ENCODE data around the gene TEAD4.

Gene TEAD4

DNA sequence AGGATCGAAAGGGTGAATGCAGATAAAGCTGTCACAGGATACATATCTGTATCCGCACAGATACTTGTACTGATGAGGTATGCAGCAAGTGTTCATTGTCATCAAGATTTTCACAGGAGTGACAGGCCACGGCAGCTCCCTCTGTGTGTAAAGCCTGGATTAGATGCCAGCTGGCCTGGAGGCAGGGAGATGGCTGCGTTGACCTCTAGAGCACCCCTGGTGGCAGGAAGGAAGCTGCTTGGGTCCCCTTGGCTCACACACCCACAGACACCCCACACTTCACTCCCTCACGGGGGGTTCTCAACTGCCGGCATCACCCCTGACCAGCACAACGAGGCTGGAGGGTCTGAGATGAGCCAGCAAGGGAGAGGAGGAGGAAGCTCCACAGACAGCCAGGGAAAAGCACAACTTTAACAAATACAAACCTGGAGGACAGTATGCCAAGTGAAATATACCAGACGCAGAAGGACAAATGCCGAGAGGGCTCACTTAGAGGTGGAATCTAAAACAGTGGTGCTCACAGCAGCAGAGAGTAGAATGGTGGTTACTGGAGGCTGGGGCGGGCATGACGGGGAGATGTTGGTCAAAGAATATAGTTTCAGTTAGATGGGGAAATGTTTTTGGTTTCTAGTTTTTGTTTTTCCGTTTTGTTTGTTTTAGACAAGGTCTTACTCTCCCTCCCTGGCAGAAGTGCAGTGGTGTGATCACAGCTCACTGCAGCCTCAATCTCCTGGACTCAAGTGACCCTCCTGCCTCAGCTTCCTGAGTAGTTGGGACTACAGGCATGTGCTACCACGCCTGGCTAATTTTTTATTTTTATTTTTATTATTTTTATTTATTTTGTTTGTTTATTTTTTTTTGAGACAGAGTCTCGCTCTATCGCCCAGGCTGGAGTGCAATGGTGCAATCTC, 45.7 kb downstream of the TEAD4 start:
- DNase-seq (ENCODE audit: insufficient read length) (peak; percentile 34), FAIRE-seq (no peak)
- no peak for TF ChIP-seq POLR2AphosphoS5 (IDR thresholded peaks at IDR 0.05; ENCODE audit: low read depth, low read length)
- TF ChIP-seq POLR2A (IDR thresholded peaks at IDR 0.05; ENCODE audit: low read depth, low read length), result no peak
- TF ChIP-seq TAF1 (IDR thresholded peaks at IDR 0.05; ENCODE audit: borderline replicate concordance, low read depth, low read length), result no peak

GRCh38 chr12:3005736-3006135, 46.5 kb downstream of the TEAD4 start:
- FAIRE-seq (no peak), DNase-seq (ENCODE audit: insufficient read length) (no peak)
- TF ChIP-seq POLR2AphosphoS5 (IDR thresholded peaks at IDR 0.05; ENCODE audit: low read depth, low read length), result no peak
- no peak for TF ChIP-seq TAF1 (IDR thresholded peaks at IDR 0.05; ENCODE audit: borderline replicate concordance, low read depth, low read length)

GRCh38 chr12:3009780-3010179, 50.6 kb downstream of the TEAD4 start:
- TF ChIP-seq POLR2A (IDR thresholded peaks at IDR 0.05; ENCODE audit: low read depth, low read length), result no peak
- TF ChIP-seq TAF1 (IDR thresholded peaks at IDR 0.05; ENCODE audit: borderline replicate concordance, low read depth, low read length), result no peak
- no peak for FAIRE-seq
- peak; percentile 4 for DNase-seq (ENCODE audit: insufficient read length)

- no peak for TF ChIP-seq TAF1 (IDR thresholded peaks at IDR 0.05; ENCODE audit: borderline replicate concordance, low read depth, low read length)
- TF ChIP-seq POLR2AphosphoS5 (IDR thresholded peaks at IDR 0.05; ENCODE audit: low read depth, low read length), result no peak
- FAIRE-seq, result no peak
Measured at GRCh38 chr12:3010214-3010930, 51.2 kb downstream of the TEAD4 start.

GRCh38 chr12:3012786-3013185, 53.6 kb downstream of the TEAD4 start:
- FAIRE-seq (no peak), DNase-seq (ENCODE audit: insufficient read length) (peak; percentile 11)
- TF ChIP-seq POLR2A (IDR thresholded peaks at IDR 0.05; ENCODE audit: low read depth, low read length), result no peak
- no peak for TF ChIP-seq POLR2AphosphoS5 (IDR thresholded peaks at IDR 0.05; ENCODE audit: low read depth, low read length)
- no peak for TF ChIP-seq TAF1 (IDR thresholded peaks at IDR 0.05; ENCODE audit: borderline replicate concordance, low read depth, low read length)

More at GRCh38 chr12:3010214-3010930, 51.2 kb downstream of the TEAD4 start:
- peak; percentile 5 for DNase-seq (ENCODE audit: insufficient read length)

GRCh38 chr12:3014641-3015040, 55.4 kb downstream of the TEAD4 start:
- FAIRE-seq (no peak), DNase-seq (ENCODE audit: insufficient read length) (no peak)
- TF ChIP-seq TAF1 (IDR thresholded peaks at IDR 0.05; ENCODE audit: borderline replicate concordance, low read depth, low read length), result no peak

GRCh38 chr12:3015356-3015755, 56.2 kb downstream of the TEAD4 start:
- FAIRE-seq (no peak), DNase-seq (ENCODE audit: insufficient read length) (no peak)
- TF ChIP-seq POLR2AphosphoS5 (IDR thresholded peaks at IDR 0.05; ENCODE audit: low read depth, low read length) (no peak), TAF1 (IDR thresholded peaks at IDR 0.05; ENCODE audit: borderline replicate concordance, low read depth, low read length) (no peak), POLR2A (IDR thresholded peaks at IDR 0.05; ENCODE audit: low read depth, low read length) (no peak)

- DNase-seq (ENCODE audit: insufficient read length) (no peak), FAIRE-seq (no peak)
- no peak for TF ChIP-seq POLR2A (IDR thresholded peaks at IDR 0.05; ENCODE audit: low read depth, low read length)
- no peak for TF ChIP-seq POLR2AphosphoS5 (IDR thresholded peaks at IDR 0.05; ENCODE audit: low read depth, low read length)
- no peak for TF ChIP-seq TAF1 (IDR thresholded peaks at IDR 0.05; ENCODE audit: borderline replicate concordance, low read depth, low read length)
Measured at GRCh38 chr12:3016191-3016590, 57.0 kb downstream of the TEAD4 start.

DNA sequence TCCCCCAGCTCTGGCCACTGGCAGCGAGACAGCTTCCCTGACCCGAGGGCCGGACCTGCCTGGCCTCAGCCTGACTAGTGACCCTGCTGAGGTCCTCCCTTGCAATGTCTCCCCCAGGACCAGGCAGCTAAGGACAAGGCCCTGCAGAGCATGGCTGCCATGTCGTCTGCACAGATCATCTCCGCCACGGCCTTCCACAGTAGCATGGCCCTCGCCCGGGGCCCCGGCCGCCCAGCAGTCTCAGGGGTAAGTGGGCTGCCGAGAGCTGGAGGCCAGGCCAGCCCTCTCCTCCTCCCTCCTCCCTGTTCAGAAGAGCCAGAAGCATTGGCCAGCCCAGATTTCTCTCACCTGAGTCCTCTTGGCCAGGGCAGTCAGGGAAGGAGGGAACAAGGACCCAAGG, 58.1 kb downstream of the TEAD4 start:
- no peak for FAIRE-seq
- no peak for DNase-seq (ENCODE audit: insufficient read length)
- TF ChIP-seq TAF1 (IDR thresholded peaks at IDR 0.05; ENCODE audit: borderline replicate concordance, low read depth, low read length) (no peak), POLR2A (IDR thresholded peaks at IDR 0.05; ENCODE audit: low read depth, low read length) (no peak), POLR2AphosphoS5 (IDR thresholded peaks at IDR 0.05; ENCODE audit: low read depth, low read length) (no peak)

- DNase-seq (ENCODE audit: insufficient read length) (no peak), FAIRE-seq (no peak)
- TF ChIP-seq TAF1 (IDR thresholded peaks at IDR 0.05; ENCODE audit: borderline replicate concordance, low read depth, low read length), result no peak
- no peak for TF ChIP-seq POLR2A (IDR thresholded peaks at IDR 0.05; ENCODE audit: low read depth, low read length)
- no peak for TF ChIP-seq POLR2AphosphoS5 (IDR thresholded peaks at IDR 0.05; ENCODE audit: low read depth, low read length)
Measured at GRCh38 chr12:3018284-3019004, 59.2 kb downstream of the TEAD4 start.

DNA sequence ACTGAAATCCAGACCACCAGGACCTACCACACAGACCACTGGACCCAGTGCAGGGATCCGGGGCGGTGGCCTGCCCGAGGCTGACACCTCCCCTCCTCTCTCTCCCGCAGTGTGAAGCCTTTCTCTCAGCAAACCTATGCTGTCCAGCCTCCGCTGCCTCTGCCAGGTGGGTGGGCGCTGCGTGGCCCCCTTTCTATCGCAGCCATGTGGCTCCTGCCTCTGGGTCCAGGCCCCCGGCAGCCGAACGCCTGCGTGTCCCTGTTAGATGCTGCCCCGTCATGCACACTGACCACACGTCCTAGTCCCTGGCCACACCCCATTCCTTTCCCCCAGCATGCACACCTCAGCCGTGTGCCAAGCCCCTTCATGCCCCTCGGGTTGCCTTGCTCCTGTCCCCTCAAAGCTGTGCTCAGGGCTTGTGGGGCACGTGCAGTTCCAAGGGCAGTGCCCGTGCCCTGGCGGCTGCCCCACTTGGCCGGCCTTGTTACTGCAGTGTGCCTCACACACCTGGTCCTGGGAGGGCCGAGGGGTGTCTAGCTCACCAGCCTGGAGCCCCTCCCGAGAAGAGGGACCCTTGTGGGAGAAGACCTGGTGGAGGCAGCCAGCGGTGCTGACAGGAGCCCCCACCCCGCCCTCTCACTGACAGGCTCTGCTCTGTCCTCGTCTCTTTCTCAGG, 59.9 kb downstream of the TEAD4 start:
- DNase-seq (ENCODE audit: insufficient read length), result no peak
- TF ChIP-seq POLR2AphosphoS5 (IDR thresholded peaks at IDR 0.05; ENCODE audit: low read depth, low read length) (no peak), POLR2A (IDR thresholded peaks at IDR 0.05; ENCODE audit: low read depth, low read length) (no peak), TAF1 (IDR thresholded peaks at IDR 0.05; ENCODE audit: borderline replicate concordance, low read depth, low read length) (no peak)
- no peak for FAIRE-seq

Data from GM12892 (cell line).